Activated T-cell treated with anti-CD3 and anti-CD28 coated beads for 24 hours (primary cell): ENCODE results near the gene SERPINB13.

Experiments
- DNase-seq: peaks from one replicate; pipeline ENCODE4 v3.0.0-alpha.2; 2020; ENCODE audit warnings: low read depth

The SERPINB13 gene

GRCh38 chr18:63586966-63587365 is at the start of gene SERPINB13:
Gene SERPINB13 (plus strand): TSS chr18:63587343. CDS start chr18:63588668, 1,325 bp downstream.
- no peak for DNase-seq

- no peak for DNase-seq
Observed at GRCh38 chr18:63539904-63540510, 47.1 kb upstream of the SERPINB13 start.

GRCh38 chr18:63542069-63542468 is 45.1 kb upstream of the SERPINB13 start, which contains the start of gene SERPINB12:
Gene SERPINB12 (plus strand): TSS chr18:63542369. CDS start chr18:63556160, 13,791 bp downstream.
- no peak for DNase-seq

GRCh38 chr18:63544017-63544416 is 43.1 kb upstream of the SERPINB13 start:
- no peak for DNase-seq

- no peak for DNase-seq
Observed at GRCh38 chr18:63545000-63545399, 42.1 kb upstream of the SERPINB13 start.

- DNase-seq = no peak
Observed at GRCh38 chr18:63550068-63550467, 37.1 kb upstream of the SERPINB13 start.

- no peak for DNase-seq
Observed at GRCh38 chr18:63551769-63552168, 35.4 kb upstream of the SERPINB13 start.

GRCh38 chr18:63552581-63552980 is 34.6 kb upstream of the SERPINB13 start:
- DNase-seq = no peak

- DNase-seq = no peak
Observed at GRCh38 chr18:63553081-63553480, 34.1 kb upstream of the SERPINB13 start.

GRCh38 chr18:63559567-63560491 is 27.3 kb upstream of the SERPINB13 start:
- no peak for DNase-seq

GRCh38 chr18:63562284-63562683 is 24.9 kb upstream of the SERPINB13 start:
- no peak for DNase-seq

GRCh38 chr18:63564021-63564420 is 23.1 kb upstream of the SERPINB13 start:
- no peak for DNase-seq

- DNase-seq = no peak
Observed at GRCh38 chr18:63564561-63564960, 22.6 kb upstream of the SERPINB13 start.

GRCh38 chr18:63567276-63567675 is 19.9 kb upstream of the SERPINB13 start:
- DNase-seq = no peak

GRCh38 chr18:63567825-63568224 is 19.3 kb upstream of the SERPINB13 start:
- DNase-seq = no peak

- DNase-seq = no peak
Observed at GRCh38 chr18:63570721-63571120, 16.4 kb upstream of the SERPINB13 start.

- DNase-seq = no peak
Observed at GRCh38 chr18:63575681-63576080, 11.5 kb upstream of the SERPINB13 start.

GRCh38 chr18:63578357-63578958 is 8.7 kb upstream of the SERPINB13 start:
- no peak for DNase-seq

GRCh38 chr18:63579616-63580015 is 7.5 kb upstream of the SERPINB13 start:
- no peak for DNase-seq

- DNase-seq = no peak
Observed at GRCh38 chr18:63585988-63586387, 1.2 kb upstream of the SERPINB13 start.

GRCh38 chr18:63586431-63586830 is 712 bp upstream of the SERPINB13 start:
- DNase-seq = no peak

- DNase-seq = no peak
Observed at GRCh38 chr18:63588909-63589308, 1.8 kb downstream of the SERPINB13 start.

- no peak for DNase-seq
Observed at GRCh38 chr18:63590373-63590772, 3.2 kb downstream of the SERPINB13 start.
